A673 (cell line): ENCODE results near the gene ZC3H6.

Source experiments
- CTCF ChIP-seq: fragments of 300-800, 200-600 bp; sonication (generic); conservative IDR thresholded peaks from 2 replicates; pipeline ENCODE4 v1.5.1; 2017; ENCODE audit warnings: low read depth, mild to moderate bottlenecking, antibody characterized with exemption, low read length, moderate library complexity, mixed read lengths
- EZH2 ChIP-seq: fragments of 200-600 bp; sonication (generic); IDR thresholded peaks from 2 replicates; pipeline ENCODE4 v1.6.1; 2017; ENCODE audit warnings: borderline replicate concordance, low read depth, mild to moderate bottlenecking, mixed read lengths, antibody characterized with exemption, low read length; ENCODE audit not compliant: poor library complexity, severe bottlenecking

- no peak for TF ChIP-seq CTCF
- TF ChIP-seq EZH2, result no peak
These were observed 21.0 kb downstream of the ZC3H6 start for GRCh38 chr2:112296407-112296806.
